ENCODE data around the gene ADGRB3. TPM values are rescaled to one million over a fixed set of nuclear protein-coding genes. Genes with fewer than 3 reads are reported as not detected.

Gene ADGRB3
- polyA plus RNA-seq, 1 of the 3 experiments (the other 2 are of a cell fraction), result 0.12 TPM

DNA sequence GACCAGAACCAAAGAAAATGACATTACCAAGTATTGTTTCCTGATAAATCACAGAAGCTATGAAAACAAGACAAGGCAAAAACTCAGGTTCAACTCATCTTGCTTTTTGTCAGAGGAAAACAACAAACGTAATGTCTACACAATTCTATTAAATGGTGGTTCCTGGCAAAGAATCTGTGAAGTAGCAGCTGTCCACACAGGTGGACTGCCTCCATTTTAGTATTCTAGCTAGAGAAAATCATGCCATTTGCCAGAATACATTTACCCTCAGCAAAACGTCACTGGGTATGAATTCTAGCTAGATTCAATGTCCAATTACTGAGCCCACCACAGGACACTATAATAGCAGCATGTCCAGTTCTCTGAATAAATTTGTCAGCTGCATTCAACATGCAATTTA is 125.4 kb downstream of the ADGRB3 start:
- WGBS (ENCODE audit: low lambda C conversion rate), result 27% methylated on average over 2 of the region's 2 CpGs
- no peaks in the 10 kb centered on the region for H3F3A ChIP-seq (replicated peaks; ENCODE audit: insufficient read depth)
- no peak for DNase-seq

DNA sequence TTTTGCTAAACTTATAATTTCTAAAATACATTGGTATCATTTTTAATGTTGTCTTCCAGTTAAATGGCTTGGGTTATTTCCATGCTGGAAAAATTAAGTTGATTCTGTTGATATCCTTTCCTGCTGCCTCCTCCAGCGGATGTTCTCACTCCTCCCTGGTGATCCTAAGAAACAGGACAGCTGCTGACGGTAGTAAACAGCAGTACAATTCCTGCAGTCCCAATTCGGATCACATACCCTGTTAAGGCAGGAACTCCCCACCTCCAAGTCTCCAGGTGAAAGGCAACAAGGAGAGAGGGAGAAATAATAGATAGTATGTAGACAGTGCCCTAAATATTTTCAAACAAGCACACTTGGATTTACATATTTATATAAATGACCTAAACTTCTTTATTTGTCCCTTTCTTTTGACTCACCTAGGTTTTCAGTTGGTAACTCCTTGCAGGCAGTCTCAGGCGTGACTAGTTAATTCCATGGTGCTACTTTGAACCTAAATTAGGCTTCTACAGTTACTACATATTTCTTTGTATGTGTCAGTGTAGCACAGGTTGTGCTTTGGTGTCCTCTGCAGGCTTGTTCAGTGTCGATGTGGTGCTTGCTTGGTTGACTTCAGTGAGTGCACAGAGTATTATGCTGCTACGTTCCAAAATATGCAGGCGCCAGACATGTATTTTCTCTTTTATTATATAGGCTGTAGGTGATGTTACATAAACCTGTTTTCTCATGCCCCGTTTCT is 126.0 kb downstream of the ADGRB3 start:
- ChIA-PET POLR2A (no interaction called here), CTCF (interaction anchor here (1.1 to 1.2 kb wide), 2 partner anchors 97 to 123 kb away, joined by 3 to 4 read pairs; no protein-coding TSS in a partner anchor)
- no peaks in the 10 kb centered on the region for H3F3A ChIP-seq (replicated peaks; ENCODE audit: insufficient read depth)
- no peak for TF ChIP-seq GATA2 (CRISPR knock-in tag; IDR thresholded peaks at IDR 0.05)
- no peak for TF ChIP-seq EP300 (IDR thresholded peaks at IDR 0.05; ENCODE audit: borderline replicate concordance in 1 of 2, low read depth in 1 of 2, low read length in 1 of 2)
- peak; percentile 46 for TF ChIP-seq RAD21 (IDR thresholded peaks at IDR 0.05; ENCODE audit: low read length)
- TF ChIP-seq SMC3 (IDR thresholded peaks at IDR 0.05; ENCODE audit: low read depth, low read length), result no peak
- no peaks in the 10 kb centered on the region for H3K9me3 ChIP-seq
- H3K79me2 ChIP-seq (ENCODE audit: insufficient read depth), result no peaks in the 10 kb centered on the region
- 47% methylated on average over 8 of the region's 8 CpGs for WGBS (ENCODE audit: low lambda C conversion rate)
- H3K4me1 ChIP-seq (ENCODE audit: control insufficient read depth in 1 of 2, insufficient read depth in 2 of 2, low read depth in 1 of 2, low read length in 1 of 2), result peaks cover 0 to 12% of the 10 kb centered on the region in 2 experiments; a peak in 3 of 4 replicates
- DNase-seq, result no peak
- H3K27ac ChIP-seq (ENCODE audit: low read depth in 2 of 2, low read length in 1 of 2), result peak overlapping the region in 1 of 2 experiments; percentile 22; a peak in 1 of 4 replicates
- H4K20me1 ChIP-seq (ENCODE audit: insufficient read depth), result no peaks in the 10 kb centered on the region
- H3K9ac ChIP-seq, result no peak overlapping the region
- H3K36me3 ChIP-seq (replicated peaks in 1 of 2; ENCODE audit: control insufficient read depth in 1 of 2, insufficient read depth in 2 of 2, low read length in 1 of 2), result no peaks in the 10 kb centered on the region
- H3K4me3 ChIP-seq (ENCODE audit: low read depth in 2 of 2, low read length in 1 of 2), result no peak overlapping the region
- H3K27me3 ChIP-seq (ENCODE audit: insufficient read depth), result no peaks in the 10 kb centered on the region
- H2AFZ ChIP-seq (ENCODE audit: low read depth), result 0 out of 2 replicates have a peak overlapping the region, but pooled peaks have one; percentile 50
- H3K4me2 ChIP-seq, result no peak overlapping the region
- H3K9me2 ChIP-seq, result no peaks in the 10 kb centered on the region

More for the DNA sequence above, 125.4 kb downstream of the ADGRB3 start:
- Histone ChIP-seq H3K4me1 (ENCODE audit: control insufficient read depth in 1 of 2, insufficient read depth in 2 of 2, low read depth in 1 of 2, low read length in 1 of 2) (peaks cover 0 to 12% of the 10 kb centered on the region in 2 experiments; a peak in 3 of 4 replicates), H2AFZ (ENCODE audit: low read depth) (no peak overlapping the region), H3K79me2 (ENCODE audit: insufficient read depth) (no peaks in the 10 kb centered on the region), H3K9me2 (no peaks in the 10 kb centered on the region), H3K27me3 (ENCODE audit: insufficient read depth) (no peaks in the 10 kb centered on the region), H3K4me3 (ENCODE audit: low read depth in 2 of 2, low read length in 1 of 2) (no peak overlapping the region), H3K27ac (ENCODE audit: low read depth in 2 of 2, low read length in 1 of 2) (peak overlapping the region in 1 of 2 experiments; percentile 55; a peak in 2 of 4 replicates), H4K20me1 (ENCODE audit: insufficient read depth) (no peaks in the 10 kb centered on the region), H3K4me2 (no peak overlapping the region), H3K36me3 (replicated peaks in 1 of 2; ENCODE audit: control insufficient read depth in 1 of 2, insufficient read depth in 2 of 2, low read length in 1 of 2) (no peaks in the 10 kb centered on the region), H3K9ac (no peak overlapping the region), H3K9me3 (no peaks in the 10 kb centered on the region)
- ChIA-PET CTCF (interaction anchor here (1.1 to 1.2 kb wide), 2 partner anchors 96 to 122 kb away, joined by 3 to 4 read pairs; no protein-coding TSS in a partner anchor), POLR2A (no interaction called here)
- TF ChIP-seq TCF12 (IDR thresholded peaks at IDR 0.05) (no peak), RFX5 (IDR thresholded peaks at IDR 0.05; ENCODE audit: low read length) (no peak), TEAD4 (IDR thresholded peaks at IDR 0.05; ENCODE audit: borderline replicate concordance, insufficient read depth) (no peak), SMC3 (IDR thresholded peaks at IDR 0.05; ENCODE audit: low read depth, low read length) (no peak)

DNA sequence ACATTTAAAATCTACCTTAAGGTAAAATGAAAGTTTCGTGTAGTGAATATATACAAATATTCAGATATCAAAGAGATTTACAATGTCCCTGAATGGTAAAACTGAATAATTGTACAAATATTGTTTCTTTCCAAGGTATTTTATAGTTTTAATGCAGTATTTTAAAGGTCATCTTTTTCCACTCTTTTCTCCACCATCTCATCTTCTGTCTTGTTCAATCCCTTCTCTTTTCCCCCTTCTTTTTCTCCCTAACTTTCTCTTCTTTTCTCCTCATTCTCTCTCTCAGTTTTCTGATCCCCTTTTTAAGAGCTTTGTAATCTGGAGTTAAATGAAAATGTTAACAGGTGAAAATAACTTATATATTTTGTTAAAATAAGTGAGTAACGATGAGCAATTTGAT is 126.9 kb downstream of the ADGRB3 start:
- 13% methylated on average over 2 of the region's 2 CpGs for WGBS (ENCODE audit: low lambda C conversion rate)
- no peak for DNase-seq
- Histone ChIP-seq H3F3A (replicated peaks; ENCODE audit: insufficient read depth) (no peaks in the 10 kb centered on the region), H3K9ac (no peak overlapping the region), H3K4me2 (no peak overlapping the region), H3K4me3 (ENCODE audit: low read depth in 2 of 2, low read length in 1 of 2) (no peak overlapping the region), H3K27me3 (ENCODE audit: insufficient read depth) (no peaks in the 10 kb centered on the region), H3K4me1 (ENCODE audit: control insufficient read depth in 1 of 2, insufficient read depth in 2 of 2, low read depth in 1 of 2, low read length in 1 of 2) (peaks cover 0 to 10% of the 10 kb centered on the region in 2 experiments; a peak in 3 of 4 replicates), H2AFZ (ENCODE audit: low read depth) (no peak overlapping the region), H3K36me3 (replicated peaks in 1 of 2; ENCODE audit: control insufficient read depth in 1 of 2, insufficient read depth in 2 of 2, low read length in 1 of 2) (no peaks in the 10 kb centered on the region), H4K20me1 (ENCODE audit: insufficient read depth) (no peaks in the 10 kb centered on the region), H3K9me2 (no peaks in the 10 kb centered on the region), H3K9me3 (no peaks in the 10 kb centered on the region), H3K27ac (ENCODE audit: low read depth in 2 of 2, low read length in 1 of 2) (no peak overlapping the region), H3K79me2 (ENCODE audit: insufficient read depth) (no peaks in the 10 kb centered on the region)
- POLR2A ChIA-PET, result no interaction called here
- TF ChIP-seq SMC3 (IDR thresholded peaks at IDR 0.05; ENCODE audit: low read depth, low read length) (no peak), POLR2AphosphoS5 (IDR thresholded peaks at IDR 0.05; ENCODE audit: low read depth, low read length) (no peak), FOSL2 (IDR thresholded peaks at IDR 0.05; ENCODE audit: borderline replicate concordance, low read depth) (no peak), EZH2phosphoT487 (IDR thresholded peaks at IDR 0.05; ENCODE audit: borderline replicate concordance, low read depth) (no peak), RFX5 (IDR thresholded peaks at IDR 0.05; ENCODE audit: low read length) (no peak), TEAD4 (IDR thresholded peaks at IDR 0.05; ENCODE audit: borderline replicate concordance, insufficient read depth) (no peak), SIN3A (IDR thresholded peaks at IDR 0.05; ENCODE audit: borderline replicate concordance, low read depth, low read length) (no peak)
- TF ChIP-seq, protein P1, sequence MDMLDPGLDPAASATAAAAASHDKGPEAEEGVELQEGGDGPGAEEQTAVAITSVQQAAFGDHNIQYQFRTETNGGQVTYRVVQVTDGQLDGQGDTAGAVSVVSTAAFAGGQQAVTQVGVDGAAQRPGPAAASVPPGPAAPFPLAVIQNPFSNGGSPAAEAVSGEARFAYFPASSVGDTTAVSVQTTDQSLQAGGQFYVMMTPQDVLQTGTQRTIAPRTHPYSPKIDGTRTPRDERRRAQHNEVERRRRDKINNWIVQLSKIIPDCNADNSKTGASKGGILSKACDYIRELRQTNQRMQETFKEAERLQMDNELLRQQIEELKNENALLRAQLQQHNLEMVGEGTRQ (IDR thresholded peaks at IDR 0.05; ENCODE audit: borderline replicate concordance, low read depth, low read length), result no peak
- TF ChIP-seq, protein P2, sequence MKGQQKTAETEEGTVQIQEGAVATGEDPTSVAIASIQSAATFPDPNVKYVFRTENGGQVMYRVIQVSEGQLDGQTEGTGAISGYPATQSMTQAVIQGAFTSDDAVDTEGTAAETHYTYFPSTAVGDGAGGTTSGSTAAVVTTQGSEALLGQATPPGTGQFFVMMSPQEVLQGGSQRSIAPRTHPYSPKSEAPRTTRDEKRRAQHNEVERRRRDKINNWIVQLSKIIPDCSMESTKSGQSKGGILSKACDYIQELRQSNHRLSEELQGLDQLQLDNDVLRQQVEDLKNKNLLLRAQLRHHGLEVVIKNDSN (IDR thresholded peaks at IDR 0.05; ENCODE audit: borderline replicate concordance, low read depth), result no peak
- CTCF ChIA-PET, result interaction anchor here (0.7 to 1.3 kb wide), 3 partner anchors 123 to 1107 kb away, joined by 3 to 4 read pairs (median 3); no protein-coding TSS in a partner anchor
